PC-9 (cell line): ENCODE data around the gene AUTS2. TPM values are rescaled to one million over a fixed set of nuclear protein-coding genes. Genes with fewer than 3 reads are reported as not detected.

ENCODE experiments used
- BruUV-seq: library from RNA; stranded (reverse); fragments of 400-500 nt; replicated peaks from 2 replicates; lab custom pipeline; 2021; lab: Mats Ljungman, UMichigan
- CTCF ChIA-PET: fragments of 300-600 bp; sonication (Branson Sonifier 250); formaldehyde crosslinking; loops from one replicate; lab custom pipeline; 2022; ENCODE audit warnings: antibody characterized with exemption; lab: Charles Lee
- POLR2A ChIA-PET: fragments of 300-600 bp; sonication (Branson Sonifier 250); formaldehyde crosslinking; loops from one replicate; lab custom pipeline; 2022; ENCODE audit warnings: antibody characterized with exemption; ENCODE audit not compliant: unreplicated experiment; lab: Charles Lee
- DNase-seq, 2 experiments: peaks; one replicate each; pipeline versions ENCODE4 v3.0.0 to v3.0.0-alpha.2; 2015 to 2022; ENCODE audit warnings: mixed read lengths in 1 of 2
- H2AFZ ChIP-seq: fragments of 200-600 bp; sonication (generic); 2 replicates; pipeline ENCODE4 v1.8.1; 2017; ENCODE audit warnings: antibody characterized with exemption
- H3F3A ChIP-seq: fragments of 200-600 bp; sonication (generic); 2 replicates; pipeline ENCODE4 v1.8.1; 2017; ENCODE audit warnings: antibody characterized with exemption, mild to moderate bottlenecking, low read depth; ENCODE audit not compliant: insufficient read depth
- H3K27ac ChIP-seq: fragments of 200-600 bp; sonication (generic); 2 replicates; pipeline ENCODE4 v1.6.1; 2016; ENCODE audit warnings: mixed run types
- H3K27me3 ChIP-seq: fragments of 200-600 bp; sonication (generic); 2 replicates; pipeline ENCODE4 v1.6.1; 2016; ENCODE audit warnings: low read depth, mixed run types; ENCODE audit not compliant: insufficient read depth
- H3K36me3 ChIP-seq: fragments of 200-600 bp; sonication (generic); 2 replicates; pipeline ENCODE4 v1.6.1; 2016; ENCODE audit warnings: low read depth, mixed run types
- H3K4me1 ChIP-seq: fragments of 200-600 bp; sonication (generic); replicated peaks from 2 replicates; pipeline ENCODE4 v1.6.1; 2016; ENCODE audit warnings: mixed run types; ENCODE audit not compliant: insufficient read depth
- H3K4me2 ChIP-seq: fragments of 200-600 bp; sonication (generic); 2 replicates; pipeline ENCODE4 v1.6.1; 2017; ENCODE audit warnings: mixed run types
- H3K4me3 ChIP-seq: fragments of 200-600 bp; sonication (generic); 2 replicates; pipeline ENCODE4 v1.6.1; 2016; ENCODE audit warnings: mixed run types
- H3K79me2 ChIP-seq: fragments of 200-600 bp; sonication (generic); 2 replicates; pipeline ENCODE4 v1.6.1; 2017; ENCODE audit warnings: low read depth, mixed run types
- H3K9me2 ChIP-seq: fragments of 200-600 bp; sonication (generic); 2 replicates; pipeline ENCODE4 v1.8.1; 2017; ENCODE audit warnings: mild to moderate bottlenecking; ENCODE audit not compliant: insufficient read depth
- H3K9me3 ChIP-seq: fragments of 200-600 bp; sonication (generic); 2 replicates; pipeline ENCODE4 v1.8.1; 2016; ENCODE audit warnings: low read depth; ENCODE audit not compliant: insufficient read depth
- H4K20me1 ChIP-seq: fragments of 200-600 bp; sonication (generic); 2 replicates; pipeline ENCODE4 v1.8.1; 2017; ENCODE audit not compliant: insufficient read depth
- EZH2 ChIP-seq: fragments of 200-600 bp; sonication (generic); IDR thresholded peaks from 2 replicates; pipeline ENCODE4 v1.8.0; 2017; ENCODE audit warnings: antibody characterized with exemption, low read depth
- intact Hi-C: fragments of 100-400 bp; cut with micrococcal nuclease; formaldehyde crosslinking; loops from one replicate; pipeline ENCODE4 v1.10.0; 2022; ENCODE audit not compliant: unreplicated experiment
- total RNA-seq: library from RNA; stranded (reverse); gene quantifications from 2 replicates; pipeline ENCODE4 v1.2.3, GENCODE V29; 2021
- TF ChIP-seq, protein P1 (sequence below): fragments of 200-600 bp; sonication (generic); conservative IDR thresholded peaks from 2 replicates; pipeline ENCODE4 v1.6.1; 2017; ENCODE audit warnings: mixed run types, antibody characterized with exemption, mild to moderate bottlenecking, moderate library complexity

Gene AUTS2
- total RNA-seq, 1 experiment from 2014 or later = not detected

DNA sequence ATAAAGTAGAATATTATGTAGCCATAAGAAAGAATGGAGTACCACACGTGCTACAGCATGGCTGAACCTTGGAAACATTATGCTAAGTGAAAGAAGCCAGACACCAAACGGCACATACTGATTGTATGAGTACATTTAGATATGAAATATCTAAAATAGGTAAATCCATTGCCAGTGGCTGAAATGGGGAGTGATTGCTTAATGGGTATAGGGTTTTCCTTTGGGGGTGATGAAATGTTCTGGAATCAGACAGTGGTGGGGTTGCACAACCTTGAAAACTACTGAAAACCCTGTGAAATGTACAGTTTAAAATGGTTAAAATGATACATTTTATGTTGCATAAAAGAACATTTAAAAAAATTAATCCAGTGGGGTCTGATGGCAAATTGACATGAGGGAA is 667.9 kb downstream of the AUTS2 start:
- H3K4me1 ChIP-seq = no peaks in the 10 kb centered on the region
- no peaks in the 10 kb centered on the region for H3K36me3 ChIP-seq
- H3F3A ChIP-seq = no peaks in the 10 kb centered on the region
- CTCF ChIA-PET = no interaction called here
- H3K9me2 ChIP-seq = no peaks in the 10 kb centered on the region
- no peaks in the 10 kb centered on the region for H4K20me1 ChIP-seq
- no peaks in the 10 kb centered on the region for H3K9me3 ChIP-seq
- no peaks in the 10 kb centered on the region for H3K79me2 ChIP-seq
- no peak overlapping the region for H2AFZ ChIP-seq
- no peak for TF ChIP-seq EZH2
- TF ChIP-seq, protein P1, sequence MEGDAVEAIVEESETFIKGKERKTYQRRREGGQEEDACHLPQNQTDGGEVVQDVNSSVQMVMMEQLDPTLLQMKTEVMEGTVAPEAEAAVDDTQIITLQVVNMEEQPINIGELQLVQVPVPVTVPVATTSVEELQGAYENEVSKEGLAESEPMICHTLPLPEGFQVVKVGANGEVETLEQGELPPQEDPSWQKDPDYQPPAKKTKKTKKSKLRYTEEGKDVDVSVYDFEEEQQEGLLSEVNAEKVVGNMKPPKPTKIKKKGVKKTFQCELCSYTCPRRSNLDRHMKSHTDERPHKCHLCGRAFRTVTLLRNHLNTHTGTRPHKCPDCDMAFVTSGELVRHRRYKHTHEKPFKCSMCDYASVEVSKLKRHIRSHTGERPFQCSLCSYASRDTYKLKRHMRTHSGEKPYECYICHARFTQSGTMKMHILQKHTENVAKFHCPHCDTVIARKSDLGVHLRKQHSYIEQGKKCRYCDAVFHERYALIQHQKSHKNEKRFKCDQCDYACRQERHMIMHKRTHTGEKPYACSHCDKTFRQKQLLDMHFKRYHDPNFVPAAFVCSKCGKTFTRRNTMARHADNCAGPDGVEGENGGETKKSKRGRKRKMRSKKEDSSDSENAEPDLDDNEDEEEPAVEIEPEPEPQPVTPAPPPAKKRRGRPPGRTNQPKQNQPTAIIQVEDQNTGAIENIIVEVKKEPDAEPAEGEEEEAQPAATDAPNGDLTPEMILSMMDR = no peak
- intact Hi-C loops = no loop called here
- no peak for DNase-seq
- no TSS peak for BruUV-seq
- no peak overlapping the region for H3K4me2 ChIP-seq
- H3K27ac ChIP-seq = no peak overlapping the region
- POLR2A ChIA-PET = no interaction called here
- H3K4me3 ChIP-seq = no peak overlapping the region
- peaks cover 1% of the 10 kb centered on the region; the same call in 1 of the 2 replicates for H3K27me3 ChIP-seq

DNA sequence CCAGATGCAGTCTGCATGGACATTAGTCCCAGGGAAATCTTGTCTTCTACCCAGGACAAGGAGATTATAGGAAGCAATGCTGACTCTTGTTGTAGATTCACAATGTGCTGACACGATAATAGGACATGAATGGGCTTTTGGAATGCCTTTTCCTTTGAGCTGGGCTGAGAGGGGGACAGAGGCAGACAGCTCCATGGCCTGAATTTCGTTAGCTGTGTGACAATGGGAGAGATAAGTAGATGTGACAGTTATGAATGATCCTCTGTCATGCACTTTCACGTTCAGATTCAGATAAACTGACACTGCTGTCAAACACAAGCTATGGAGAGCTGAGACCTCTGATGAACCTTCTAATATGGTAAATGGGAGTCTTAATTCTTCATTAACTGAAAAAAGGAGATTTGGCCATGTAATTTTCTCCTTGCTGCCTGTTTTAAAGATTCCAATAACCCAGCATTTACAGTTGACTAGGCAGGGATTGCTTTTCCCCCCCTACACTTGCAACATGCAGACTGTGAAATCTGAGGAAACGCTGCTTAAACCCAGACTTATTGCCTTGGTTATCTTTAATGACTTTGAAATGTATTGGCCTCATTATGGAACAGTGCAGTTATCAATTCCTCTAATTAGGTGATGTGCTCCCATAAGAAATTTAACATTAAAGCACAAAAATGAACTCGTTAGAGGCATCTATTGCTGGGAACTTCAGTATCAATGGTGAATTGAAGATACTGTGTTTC is 669.3 kb downstream of the AUTS2 start:
- ChIA-PET POLR2A (no interaction called here), CTCF (no interaction called here)
- DNase-seq = no peak
- Histone ChIP-seq H3K27ac (no peak overlapping the region), H3K4me2 (no peak overlapping the region), H3K9me3 (no peaks in the 10 kb centered on the region), H3K4me3 (no peak overlapping the region), H2AFZ (no peak overlapping the region), H3K36me3 (no peaks in the 10 kb centered on the region), H3K27me3 (0 out of 2 replicates have a peak, but pooled peaks cover 3% of the 10 kb centered on the region), H4K20me1 (no peaks in the 10 kb centered on the region), H3K4me1 (no peaks in the 10 kb centered on the region), H3F3A (no peaks in the 10 kb centered on the region), H3K79me2 (no peaks in the 10 kb centered on the region), H3K9me2 (no peaks in the 10 kb centered on the region)
- BruUV-seq = no TSS peak
- intact Hi-C loops = no loop called here
- TF ChIP-seq, protein P1 = no peak
- no peak for TF ChIP-seq EZH2

- H3K9me2 ChIP-seq = no peaks in the 10 kb centered on the region
These were observed 669.9 kb downstream of the AUTS2 start for GRCh38 chr7:70268179-70268578.

More at GRCh38 chr7:70268179-70268578, 669.9 kb downstream of the AUTS2 start:
- no peak for TF ChIP-seq EZH2
- TF ChIP-seq, protein P1 = no peak
- ChIA-PET CTCF (no interaction called here), POLR2A (no interaction called here)
- Histone ChIP-seq H2AFZ (no peak overlapping the region), H3K27me3 (0 out of 2 replicates have a peak, but pooled peaks cover 3% of the 10 kb centered on the region), H3K79me2 (no peaks in the 10 kb centered on the region), H3F3A (no peaks in the 10 kb centered on the region), H3K4me1 (no peaks in the 10 kb centered on the region), H3K9me3 (no peaks in the 10 kb centered on the region), H4K20me1 (no peaks in the 10 kb centered on the region), H3K4me3 (no peak overlapping the region), H3K27ac (no peak overlapping the region), H3K4me2 (no peak overlapping the region), H3K36me3 (no peaks in the 10 kb centered on the region)
- DNase-seq = no peak
- BruUV-seq = no TSS peak
- intact Hi-C loops = no loop called here
